SK-N-SH (cell line): ENCODE measurements around the gene TBC1D21. TPM values are rescaled to one million over a fixed set of nuclear protein-coding genes. Genes with fewer than 3 reads are reported as not detected.

Source experiments
- CTCF ChIA-PET: fragments of 300-600, 350-600 bp; formaldehyde crosslinking; extraction: SDS; loops from one replicate; lab custom pipeline; 2021; lab: Yijun Ruan, JAX
- POLR2A ChIA-PET: fragments of 350-600 bp; sonication (Branson Sonifier 250); formaldehyde crosslinking; extraction: SDS; loops from one replicate; lab custom pipeline; 2020; ENCODE audit warnings: antibody characterized with exemption, inconsistent platforms; lab: Yijun Ruan, JAX
- DNase-seq: peaks from one replicate; pipeline ENCODE4 v3.0.0; 2012
- H2AFZ ChIP-seq: fragments of 200-600 bp; sonication (generic); 2 replicates; pipeline ENCODE4 v1.8.1; 2016; ENCODE audit warnings: antibody characterized with exemption, mild to moderate bottlenecking, low read depth
- H3F3A ChIP-seq: fragments of 200-600 bp; sonication (generic); replicated peaks from 2 replicates; pipeline ENCODE3; 2016; ENCODE audit warnings: antibody characterized with exemption, mild to moderate bottlenecking; ENCODE audit not compliant: insufficient read depth
- H3K27ac ChIP-seq, 2 experiments: fragments of 200-500 bp in 1 of 2; fragments of 200-600 bp in 1 of 2; sonication (Bioruptor generic) in 1 of 2; sonication (generic), shearing (Covaris generic) in 1 of 2; 2 replicates each; pipeline versions ENCODE4 v1.5.1 to v1.6.1; 2014 to 2016; ENCODE audit warnings: low read depth in 2 of 2, inconsistent platforms in 1 of 2, low read length in 1 of 2, mild to moderate bottlenecking in 1 of 2, mixed read lengths in 1 of 2
- H3K27me3 ChIP-seq: fragments of 200-600 bp; sonication (generic), shearing (Covaris generic); 2 replicates; pipeline ENCODE4 v1.6.1; 2016; ENCODE audit warnings: mixed run types; ENCODE audit not compliant: insufficient read depth
- H3K36me3 ChIP-seq, 2 experiments: fragments of 200-500 bp in 1 of 2; fragments of 200-600 bp in 1 of 2; sonication (Bioruptor generic) in 1 of 2; sonication (generic) in 1 of 2; replicated peaks in 1 of 2; 2 replicates each; pipeline versions ENCODE3 to v1.5.1; 2014 to 2016; ENCODE audit warnings: low read length in 1 of 2, mild to moderate bottlenecking in 1 of 2; ENCODE audit not compliant: insufficient read depth in 2 of 2, control insufficient read depth in 1 of 2
- H3K4me1 ChIP-seq, 2 experiments: fragments of 200-500 bp in 1 of 2; fragments of 200-600 bp in 1 of 2; sonication (Bioruptor generic) in 1 of 2; sonication (generic), shearing (Covaris generic) in 1 of 2; 2 replicates each; pipeline versions ENCODE4 v1.5.1 to v1.6.1; 2014 to 2016; ENCODE audit warnings: low read depth in 1 of 2, low read length in 1 of 2, mixed run types in 1 of 2; ENCODE audit not compliant: insufficient read depth in 2 of 2, control insufficient read depth in 1 of 2
- H3K4me2 ChIP-seq: fragments of 200-600 bp; sonication (generic), shearing (Covaris generic); 2 replicates; pipeline ENCODE4 v1.6.1; 2017; ENCODE audit warnings: mixed run types
- H3K4me3 ChIP-seq, 2 experiments: fragments of 200-500 bp in 1 of 2; fragments of 200-600 bp in 1 of 2; sonication (Bioruptor generic) in 1 of 2; sonication (generic), shearing (Covaris generic) in 1 of 2; 2 replicates each; pipeline versions ENCODE4 v1.5.1 to v1.8.1; 2014 to 2016; ENCODE audit warnings: low read depth in 2 of 2, inconsistent platforms in 1 of 2, low read length in 1 of 2, mild to moderate bottlenecking in 1 of 2, mixed read lengths in 1 of 2, moderate library complexity in 1 of 2
- H3K79me2 ChIP-seq: fragments of 200-600 bp; sonication (generic); 2 replicates; pipeline ENCODE4 v1.8.1; 2017; ENCODE audit warnings: mild to moderate bottlenecking; ENCODE audit not compliant: insufficient read depth
- H3K9ac ChIP-seq: fragments of 200-600 bp; sonication (generic); 2 replicates; pipeline ENCODE4 v1.6.1; 2017; ENCODE audit warnings: mixed run types
- H3K9me2 ChIP-seq: fragments of 200-600 bp; sonication (generic); 2 replicates; pipeline ENCODE4 v1.6.1; 2017; ENCODE audit warnings: mixed run types
- H3K9me3 ChIP-seq: fragments of 200-600 bp; sonication (generic); 2 replicates; pipeline ENCODE4 v1.6.1; 2017; ENCODE audit warnings: mixed run types, mild to moderate bottlenecking, moderate library complexity
- H4K20me1 ChIP-seq: fragments of 200-600 bp; sonication (generic); 2 replicates; pipeline ENCODE4 v1.6.1; 2017; ENCODE audit warnings: mild to moderate bottlenecking, mixed run types; ENCODE audit not compliant: insufficient read depth
- CHD2 ChIP-seq: fragments of 150-350 bp; IDR thresholded peaks from 2 replicates; pipeline ENCODE4 v1.6.1; 2018; ENCODE audit warnings: low read length; ENCODE audit not compliant: partially characterized antibody
- ELF1 ChIP-seq: IDR thresholded peaks from 2 replicates; pipeline ENCODE4 v1.4.0; 2012
- EP300 ChIP-seq, 2 experiments: IDR thresholded peaks; 2 replicates each; pipeline versions ENCODE4 v1.4.0 to v1.6.1; 2012; ENCODE audit warnings: borderline replicate concordance in 1 of 2, low read depth in 1 of 2, low read length in 1 of 2
- FOSL2 ChIP-seq: IDR thresholded peaks from 2 replicates; pipeline ENCODE4 v1.4.0; 2012; ENCODE audit warnings: low read depth, mild to moderate bottlenecking, moderate library complexity, borderline replicate concordance
- FOXJ3 ChIP-seq: sonication (generic); formaldehyde crosslinking; IDR thresholded peaks from 2 replicates; pipeline ENCODE4 v1.5.1; 2020; ENCODE audit warnings: mild to moderate bottlenecking, missing genetic modification reagents
- FOXM1 ChIP-seq: IDR thresholded peaks from 2 replicates; pipeline ENCODE4 v1.4.0; 2012; ENCODE audit warnings: low read depth, mild to moderate bottlenecking
- GABPA ChIP-seq: IDR thresholded peaks from 2 replicates; pipeline ENCODE4 v1.4.0; 2012; ENCODE audit warnings: low read depth, mild to moderate bottlenecking
- GATA2 ChIP-seq: sonication (generic); formaldehyde crosslinking; IDR thresholded peaks from 2 replicates; pipeline ENCODE4 v1.5.0; 2020; ENCODE audit warnings: mild to moderate bottlenecking, missing genetic modification reagents
- NFIC ChIP-seq: IDR thresholded peaks from 2 replicates; pipeline ENCODE4 v1.4.0; 2012; ENCODE audit warnings: borderline replicate concordance
- POLR2AphosphoS5 ChIP-seq: IDR thresholded peaks from 2 replicates; pipeline ENCODE4 v1.6.1; 2012; ENCODE audit warnings: low read depth, low read length
- RCOR1 ChIP-seq: fragments of 150-350 bp; IDR thresholded peaks from 2 replicates; pipeline ENCODE4 v1.6.1; 2017; ENCODE audit warnings: antibody characterized with exemption, low read length
- RFX5 ChIP-seq: IDR thresholded peaks from 2 replicates; pipeline ENCODE4 v1.6.1; 2012; ENCODE audit warnings: mild to moderate bottlenecking, improper control_type of control experiment, low read length
- SIN3A ChIP-seq: IDR thresholded peaks from 2 replicates; pipeline ENCODE4 v1.6.1; 2012; ENCODE audit warnings: low read depth, mild to moderate bottlenecking, low read length, moderate library complexity, borderline replicate concordance
- SMC3 ChIP-seq: IDR thresholded peaks from 2 replicates; pipeline ENCODE4 v1.6.1; 2012; ENCODE audit warnings: low read depth, low read length, improper control_type of control experiment
- TAF1 ChIP-seq: IDR thresholded peaks from 2 replicates; pipeline ENCODE4 v1.6.1; 2012; ENCODE audit warnings: low read depth, mild to moderate bottlenecking, low read length, moderate library complexity, borderline replicate concordance
- WGBS: methylation state at CpG from one replicate; pipeline ENCODE4 v1.1.6; 2017; ENCODE audit warnings: low lambda C conversion rate; 5-methylcytosine and 5-hydroxymethylcytosine counted together
- polyA plus RNA-seq, 3 experiments: library from polyadenylated mRNA; depleted of rRNA; stranded (reverse); fragments of >200 nt; gene quantifications; 2 replicates each; pipeline ENCODE4 v1.2.3, GENCODE V29; 2012
- TF ChIP-seq, protein P1 (sequence below): IDR thresholded peaks from 2 replicates; pipeline ENCODE4 v1.4.0; 2012; ENCODE audit warnings: low read depth, borderline replicate concordance
- TF ChIP-seq, protein P2 (sequence below): fragments of 200-600 bp; sonication (generic); IDR thresholded peaks from 2 replicates; pipeline ENCODE4 v1.6.1; 2017; ENCODE audit warnings: antibody characterized with exemption, mild to moderate bottlenecking, moderate library complexity
- TF ChIP-seq, protein P3 (sequence below): IDR thresholded peaks from 2 replicates; pipeline ENCODE4 v1.4.0; 2012; ENCODE audit warnings: low read depth

The TBC1D21 gene
- polyA plus RNA-seq, 1 of the 3 experiments (the other 2 are of a cell fraction) = not detected

DNA sequence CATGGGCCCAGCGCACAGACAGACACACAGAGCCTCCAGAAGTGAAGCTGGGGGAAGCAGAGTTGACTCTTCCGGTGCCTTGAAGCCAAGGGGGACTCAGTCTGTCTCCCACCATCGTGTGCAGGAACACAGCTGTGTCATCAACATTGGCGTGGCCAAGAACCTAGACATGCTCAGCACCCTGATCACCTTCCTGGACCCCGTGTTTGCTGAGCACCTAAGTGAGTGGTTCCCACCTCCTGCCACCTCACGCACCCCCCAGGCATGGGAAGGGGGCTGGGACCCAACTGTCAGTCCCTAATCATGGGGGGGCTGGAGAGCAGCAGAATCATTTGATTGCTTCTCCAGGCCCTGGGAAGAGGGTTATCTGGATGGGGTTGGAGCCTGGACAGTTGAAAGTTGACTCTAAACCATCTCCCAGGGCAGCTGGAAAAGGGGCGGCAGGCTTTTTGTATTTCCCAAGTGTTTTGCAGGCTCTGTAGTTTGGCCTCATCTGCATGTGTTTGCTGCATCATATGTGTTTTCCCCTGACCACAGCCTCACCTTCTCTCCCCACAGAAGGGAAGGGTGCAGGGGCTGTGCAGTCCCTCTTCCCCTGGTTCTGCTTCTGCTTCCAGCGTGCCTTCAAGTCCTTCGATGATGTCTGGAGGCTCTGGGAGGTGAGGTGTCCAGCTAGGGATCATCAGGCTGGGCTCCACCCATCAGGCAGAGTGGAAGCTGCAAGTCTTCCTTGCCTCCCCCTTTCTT lies 12.8 kb downstream of the TBC1D21 start:
- H3K4me1 ChIP-seq = peaks cover 0 to 12% of the 10 kb centered on the region in 2 experiments; a peak in 1 of 4 replicates
- POLR2A ChIA-PET = no interaction called here
- H2AFZ ChIP-seq = no peak overlapping the region
- peaks cover 8% of the 10 kb centered on the region; the same call in 1 of the 2 replicates for H3K27me3 ChIP-seq
- WGBS = 51% methylated on average over 8 of the region's 9 CpGs
- no peak for DNase-seq
- H3K4me2 ChIP-seq = no peak overlapping the region
- no peak overlapping the region for H3K27ac ChIP-seq
- H3K79me2 ChIP-seq = no peaks in the 10 kb centered on the region
- no peaks in the 10 kb centered on the region for H3K9me2 ChIP-seq
- no peaks in the 10 kb centered on the region for H3K9me3 ChIP-seq
- H3K9ac ChIP-seq = no peak overlapping the region
- CTCF ChIA-PET = interaction anchor here (1.0 to 2.3 kb wide), 2 partner anchors 12 to 23 kb away, joined by 8 to 10 read pairs; no protein-coding TSS in a partner anchor
- TF ChIP-seq FOXJ3 = no peak
- TF ChIP-seq TAF1 = no peak
- no peak for TF ChIP-seq FOSL2
- TF ChIP-seq SIN3A = no peak
- TF ChIP-seq, protein P1, sequence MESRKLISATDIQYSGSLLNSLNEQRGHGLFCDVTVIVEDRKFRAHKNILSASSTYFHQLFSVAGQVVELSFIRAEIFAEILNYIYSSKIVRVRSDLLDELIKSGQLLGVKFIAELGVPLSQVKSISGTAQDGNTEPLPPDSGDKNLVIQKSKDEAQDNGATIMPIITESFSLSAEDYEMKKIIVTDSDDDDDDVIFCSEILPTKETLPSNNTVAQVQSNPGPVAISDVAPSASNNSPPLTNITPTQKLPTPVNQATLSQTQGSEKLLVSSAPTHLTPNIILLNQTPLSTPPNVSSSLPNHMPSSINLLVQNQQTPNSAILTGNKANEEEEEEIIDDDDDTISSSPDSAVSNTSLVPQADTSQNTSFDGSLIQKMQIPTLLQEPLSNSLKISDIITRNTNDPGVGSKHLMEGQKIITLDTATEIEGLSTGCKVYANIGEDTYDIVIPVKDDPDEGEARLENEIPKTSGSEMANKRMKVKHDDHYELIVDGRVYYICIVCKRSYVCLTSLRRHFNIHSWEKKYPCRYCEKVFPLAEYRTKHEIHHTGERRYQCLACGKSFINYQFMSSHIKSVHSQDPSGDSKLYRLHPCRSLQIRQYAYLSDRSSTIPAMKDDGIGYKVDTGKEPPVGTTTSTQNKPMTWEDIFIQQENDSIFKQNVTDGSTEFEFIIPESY = no peak
- TF ChIP-seq FOXM1 = no peak
- TF ChIP-seq EP300 (IDR thresholded peaks at IDR 0.05; ENCODE audit: borderline replicate concordance in 1 of 2, low read depth in 1 of 2, low read length in 1 of 2) = no peak
- no peak for TF ChIP-seq RFX5
- no peak for TF ChIP-seq SMC3
- no peak for TF ChIP-seq GATA2 (CRISPR knock-in tag)
- no peak for TF ChIP-seq RCOR1
- no peaks in the 10 kb centered on the region for H3F3A ChIP-seq
- no peaks in the 10 kb centered on the region for H3K36me3 ChIP-seq
- H4K20me1 ChIP-seq = no peaks in the 10 kb centered on the region
- H3K4me3 ChIP-seq = no peak overlapping the region

DNA sequence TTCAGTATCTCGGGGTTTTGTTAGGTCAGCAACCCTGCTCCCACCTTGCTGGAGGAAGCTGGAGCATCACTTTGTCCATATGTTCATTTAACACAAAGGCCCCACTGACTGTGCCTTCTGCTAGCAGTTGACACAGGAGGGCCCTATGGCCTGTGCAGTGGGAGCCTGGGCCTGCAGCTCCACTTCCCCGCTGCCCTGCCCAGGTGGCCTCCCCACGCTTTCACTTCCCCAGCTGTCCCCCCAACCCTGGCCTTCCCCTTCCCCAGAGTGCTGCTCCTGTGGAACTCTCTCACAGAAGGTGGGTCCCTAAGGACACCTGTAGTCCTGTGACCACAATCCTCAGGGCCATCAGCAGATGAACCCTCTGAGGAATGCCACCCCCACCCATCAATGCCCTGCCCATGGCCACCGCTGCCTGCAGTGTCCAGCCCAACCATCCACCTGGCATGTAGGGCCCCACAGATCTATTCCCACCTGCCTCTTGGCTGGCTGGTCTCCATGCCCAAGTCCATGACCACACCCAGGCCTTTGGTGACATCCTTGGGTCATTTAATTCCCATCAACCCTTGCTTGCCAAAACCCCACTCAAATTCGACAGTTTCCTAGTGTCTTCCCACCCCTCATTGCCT lies 13.5 kb downstream of the TBC1D21 start:
- Histone ChIP-seq H3K27me3 (peaks cover 8% of the 10 kb centered on the region; the same call in 1 of the 2 replicates), H4K20me1 (no peaks in the 10 kb centered on the region), H3K4me1 (peaks cover 0 to 12% of the 10 kb centered on the region in 2 experiments; a peak in 1 of 4 replicates), H3K9ac (no peak overlapping the region), H2AFZ (no peak overlapping the region), H3K9me2 (no peaks in the 10 kb centered on the region), H3K4me2 (no peak overlapping the region), H3K79me2 (no peaks in the 10 kb centered on the region), H3K36me3 (no peaks in the 10 kb centered on the region), H3K27ac (no peak overlapping the region), H3K4me3 (no peak overlapping the region), H3K9me3 (no peaks in the 10 kb centered on the region), H3F3A (no peaks in the 10 kb centered on the region)
- POLR2A ChIA-PET = no interaction called here
- TF ChIP-seq, protein P1 = no peak
- no peak for TF ChIP-seq ELF1
- TF ChIP-seq, protein P2, sequence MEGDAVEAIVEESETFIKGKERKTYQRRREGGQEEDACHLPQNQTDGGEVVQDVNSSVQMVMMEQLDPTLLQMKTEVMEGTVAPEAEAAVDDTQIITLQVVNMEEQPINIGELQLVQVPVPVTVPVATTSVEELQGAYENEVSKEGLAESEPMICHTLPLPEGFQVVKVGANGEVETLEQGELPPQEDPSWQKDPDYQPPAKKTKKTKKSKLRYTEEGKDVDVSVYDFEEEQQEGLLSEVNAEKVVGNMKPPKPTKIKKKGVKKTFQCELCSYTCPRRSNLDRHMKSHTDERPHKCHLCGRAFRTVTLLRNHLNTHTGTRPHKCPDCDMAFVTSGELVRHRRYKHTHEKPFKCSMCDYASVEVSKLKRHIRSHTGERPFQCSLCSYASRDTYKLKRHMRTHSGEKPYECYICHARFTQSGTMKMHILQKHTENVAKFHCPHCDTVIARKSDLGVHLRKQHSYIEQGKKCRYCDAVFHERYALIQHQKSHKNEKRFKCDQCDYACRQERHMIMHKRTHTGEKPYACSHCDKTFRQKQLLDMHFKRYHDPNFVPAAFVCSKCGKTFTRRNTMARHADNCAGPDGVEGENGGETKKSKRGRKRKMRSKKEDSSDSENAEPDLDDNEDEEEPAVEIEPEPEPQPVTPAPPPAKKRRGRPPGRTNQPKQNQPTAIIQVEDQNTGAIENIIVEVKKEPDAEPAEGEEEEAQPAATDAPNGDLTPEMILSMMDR = no peak
- TF ChIP-seq, protein P3, sequence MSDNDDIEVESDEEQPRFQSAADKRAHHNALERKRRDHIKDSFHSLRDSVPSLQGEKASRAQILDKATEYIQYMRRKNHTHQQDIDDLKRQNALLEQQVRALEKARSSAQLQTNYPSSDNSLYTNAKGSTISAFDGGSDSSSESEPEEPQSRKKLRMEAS = no peak
- no peak for TF ChIP-seq EP300 (IDR thresholded peaks at IDR 0.05; ENCODE audit: borderline replicate concordance in 1 of 2, low read depth in 1 of 2, low read length in 1 of 2)
- no peak for TF ChIP-seq CHD2
- no peak for TF ChIP-seq POLR2AphosphoS5
- no peak for TF ChIP-seq NFIC
- no peak for TF ChIP-seq GABPA
- 60% methylated on average over 5 of the region's 5 CpGs for WGBS
- CTCF ChIA-PET = interaction anchor here (1.0 to 3.8 kb wide), 4 partner anchors 10 to 22 kb away, joined by 8 to 33 read pairs (median 11); partner anchors contain the start of gene TBC1D21
- no peak for DNase-seq
